GM12878 (cell line): Measurements from ENCODE around the gene FREM2. TPM values are rescaled to one million over a fixed set of nuclear protein-coding genes. Genes with fewer than 3 reads are reported as not detected.

Experiments used
- ATAC-seq: fragments of 200-7000 bp; cut with Tn5 transposase; 3 replicates; pipeline ENCODE4 v1.9.1; 2020; ENCODE audit warnings: mild to moderate bottlenecking, moderate library complexity
- BruUV-seq: library from RNA; stranded (reverse); fragments of 400-500 nt; replicated peaks from 2 replicates; lab custom pipeline; 2021; lab: Mats Ljungman, UMichigan
- CTCF ChIA-PET: fragments of 300-600 bp; sonication (Branson Sonifier 250); formaldehyde crosslinking; extraction: SDS; loops from one replicate; lab custom pipeline; 2021; ENCODE audit warnings: inconsistent platforms; lab: Yijun Ruan, JAX
- POLR2A ChIA-PET: fragments of 350-600 bp; formaldehyde crosslinking; extraction: SDS; loops from one replicate; lab custom pipeline; 2021; ENCODE audit warnings: inconsistent platforms; lab: Charles Lee
- RAD21 ChIA-PET: fragments of 300-600 bp; sonication (Branson Sonifier 250); formaldehyde crosslinking; loops from one replicate; lab custom pipeline; 2023; ENCODE audit warnings: antibody characterized with exemption; ENCODE audit not compliant: unreplicated experiment; lab: Charles Lee
- SMC1A ChIA-PET: fragments of 300-600 bp; sonication (Branson Sonifier 250); formaldehyde crosslinking; loops from one replicate; lab custom pipeline; 2023; ENCODE audit not compliant: unreplicated experiment, uncharacterized antibody; lab: Charles Lee
- DNase-seq: peaks from one replicate; pipeline ENCODE4 v3.0.0-alpha.2; 2011; ENCODE audit warnings: low read depth, low spot score
- FAIRE-seq: peaks from 3 replicates; lab custom pipeline; 2011; peaks lifted over from hg19 to GRCh38; lab: Jason Lieb, UNC
- H2AFZ ChIP-seq: 2 replicates; pipeline ENCODE4 v1.6.0; 2011; ENCODE audit warnings: low read depth, low read length, control low read depth; ENCODE audit not compliant: control insufficient read depth
- H3K27ac ChIP-seq: 2 replicates; pipeline ENCODE4 v1.5.1; 2011; ENCODE audit warnings: control low read depth; ENCODE audit not compliant: control insufficient read depth, insufficient read depth
- H3K27me3 ChIP-seq, 2 experiments: replicated peaks in 1 of 2; 2 replicates each; pipeline versions ENCODE4 v1.6.0 to v1.6.1; 2011; ENCODE audit warnings: low read length in 1 of 2; ENCODE audit not compliant: control insufficient read depth in 2 of 2, insufficient read depth in 2 of 2
- H3K36me3 ChIP-seq, 2 experiments: 2 replicates each; pipeline ENCODE4 v1.5.1; 2011; ENCODE audit warnings: low read length in 1 of 2; ENCODE audit not compliant: control insufficient read depth in 2 of 2, insufficient read depth in 2 of 2
- H3K4me1 ChIP-seq: 2 replicates; pipeline ENCODE4 v1.6.1; 2011; ENCODE audit warnings: mild to moderate bottlenecking, low read length, moderate library complexity, mixed read lengths; ENCODE audit not compliant: control insufficient read depth, insufficient read depth
- H3K4me2 ChIP-seq: 2 replicates; pipeline ENCODE4 v1.6.0; 2011; ENCODE audit warnings: control low read depth; ENCODE audit not compliant: control insufficient read depth, insufficient read depth
- H3K4me3 ChIP-seq: fragments of 200-600 bp; sonication (generic); 2 replicates; pipeline ENCODE4 v1.5.1; 2016
- H3K79me2 ChIP-seq: 2 replicates; pipeline ENCODE4 v1.6.0; 2011; ENCODE audit warnings: low read length; ENCODE audit not compliant: control insufficient read depth, insufficient read depth
- H3K9ac ChIP-seq: 2 replicates; pipeline ENCODE4 v1.8.0; 2011; ENCODE audit warnings: low read length, control low read depth, mixed read lengths; ENCODE audit not compliant: control insufficient read depth, insufficient read depth
- H3K9me3 ChIP-seq: replicated peaks from 3 replicates; pipeline ENCODE4 v1.5.1; 2011; ENCODE audit warnings: mild to moderate bottlenecking, low read length; ENCODE audit not compliant: control insufficient read depth, insufficient read depth
- H4K20me1 ChIP-seq: 2 replicates; pipeline ENCODE4 v1.6.0; 2011; ENCODE audit not compliant: control insufficient read depth, insufficient read depth
- BCL11A ChIP-seq: IDR thresholded peaks from 2 replicates; pipeline ENCODE4 v1.6.1; 2011; ENCODE audit warnings: low read depth, low read length
- CREM ChIP-seq: IDR thresholded peaks from 2 replicates; pipeline ENCODE4 v1.6.1; 2014; ENCODE audit warnings: antibody characterized with exemption, low read depth
- FOXM1 ChIP-seq: IDR thresholded peaks from 2 replicates; pipeline ENCODE4 v1.6.1; 2012; ENCODE audit warnings: low read depth, mild to moderate bottlenecking, inconsistent platforms, low read length, moderate library complexity
- IRF4 ChIP-seq: IDR thresholded peaks from 2 replicates; pipeline ENCODE4 v1.6.1; 2011; ENCODE audit warnings: low read depth, low read length
- MYC ChIP-seq: IDR thresholded peaks from 2 replicates; pipeline ENCODE4 v1.6.1; 2011; ENCODE audit warnings: mild to moderate bottlenecking, low read length, moderate library complexity, inconsistent platforms; ENCODE audit not compliant: insufficient read depth, insufficient replicate concordance, insufficient read length, severe bottlenecking
- NFYA ChIP-seq: IDR thresholded peaks from 2 replicates; pipeline ENCODE4 v1.6.1; 2011; ENCODE audit warnings: low read depth, mild to moderate bottlenecking, low read length, improper control_type of control experiment, borderline replicate concordance
- NFYB ChIP-seq: IDR thresholded peaks from 2 replicates; pipeline ENCODE4 v1.6.1; 2011; ENCODE audit warnings: low read depth, mild to moderate bottlenecking, low read length, improper control_type of control experiment, moderate library complexity; ENCODE audit not compliant: insufficient read depth
- SPI1 ChIP-seq: IDR thresholded peaks from 2 replicates; pipeline ENCODE4 v1.6.1; 2011; ENCODE audit warnings: low read depth, mild to moderate bottlenecking, low read length, moderate library complexity, borderline replicate concordance; ENCODE audit not compliant: insufficient read depth
- WGBS: methylation state at CpG from one replicate; pipeline ENCODE4 v1.1.6; 2016; ENCODE audit warnings: low lambda C conversion rate; ENCODE audit not compliant: insufficient replicate concordance, insufficient coverage; ENCODE audit errors: missing lambda C conversion rate; 5-methylcytosine and 5-hydroxymethylcytosine counted together
- in situ Hi-C: fragments of 300-500 bp; cut with MboI; formaldehyde crosslinking; loops from 9 replicates; pipeline ENCODE4 v1.14.3; 2018; ENCODE audit warnings: mixed read lengths
- intact Hi-C: fragments of 100-400 bp; cut with micrococcal nuclease; formaldehyde crosslinking; loops from one replicate; pipeline ENCODE4 v1.14.2; 2022; ENCODE audit not compliant: unreplicated experiment
- polyA plus RNA-seq, 11 experiments: library from polyadenylated mRNA; depleted of rRNA in 4 of 11; unstranded in 6 of 11; stranded (reverse) in 5 of 11; fragments of >200 nt; fragmentation: Nextera tagmentation in 4 of 11; fragmentation: Illumina TruSeq in 1 of 11; extraction: Ambion mirVana in 4 of 11; extraction: Trizol in 1 of 11; gene quantifications; 1 replicate in 1 of 11; 2 replicates in 10 of 11; pipeline versions ENCODE4 v1.2.1 to v1.2.3, GENCODE V29; 2011 to 2016; ENCODE audit warnings: inconsistent platforms in 2 of 11, missing spikeins in 2 of 11, low read depth in 1 of 11
- total RNA-seq, 4 experiments: library from RNA; depleted of rRNA in 3 of 4; stranded (reverse); fragments of >200 nt in 3 of 4; fragmentation: Illumina TruSeq in 1 of 4; extraction: Trizol in 1 of 4; gene quantifications; 2 replicates each; pipeline versions ENCODE4 v1.2.1 to v1.2.3, GENCODE V29; 2013 to 2021
- TF ChIP-seq, protein P1 (sequence below): IDR thresholded peaks from 2 replicates; pipeline ENCODE4 v1.6.1; 2012; ENCODE audit warnings: low read depth, low read length, improper control_type of control experiment
- TF ChIP-seq, protein P2 (sequence below), 3 experiments: IDR thresholded peaks in 2 of 3; conservative IDR thresholded peaks in 1 of 3; 2 replicates each; pipeline ENCODE4 v1.5.1; 2011; ENCODE audit warnings: low read depth in 3 of 3, low read length in 3 of 3, mild to moderate bottlenecking in 3 of 3, control low read depth in 2 of 3, moderate library complexity in 2 of 3, inconsistent platforms in 1 of 3, mixed read lengths in 1 of 3; ENCODE audit not compliant: control insufficient read depth in 2 of 3, insufficient read depth in 1 of 3; ENCODE audit errors: extremely low read depth in 1 of 3
- TF ChIP-seq, protein P3 (sequence below): IDR thresholded peaks from 2 replicates; pipeline ENCODE4 v1.6.1; 2011; ENCODE audit warnings: borderline replicate concordance, low read depth, mild to moderate bottlenecking, moderate library complexity, mixed read lengths, low read length; ENCODE audit not compliant: insufficient read depth; ENCODE audit errors: extremely low read length
- TF ChIP-seq, protein P4 (sequence below): IDR thresholded peaks from 2 replicates; pipeline ENCODE4 v1.6.1; 2011; ENCODE audit warnings: mild to moderate bottlenecking, low read depth, low read length, moderate library complexity; ENCODE audit not compliant: insufficient replicate concordance
- TF ChIP-seq, protein P5 (sequence below): fragments of 450-650 bp; IDR thresholded peaks from 2 replicates; pipeline ENCODE4 v1.6.1; 2017; ENCODE audit warnings: mild to moderate bottlenecking, low read depth, inconsistent platforms; ENCODE audit not compliant: poor library complexity, severe bottlenecking

Gene FREM2
- total and polyA plus RNA-seq, 10 of the 15 experiments (the other 5 are each of a cell fraction or from before 2014, with no cell fraction given): 0.02 to 0.12 (median 0.05) TPM; not detected in 2

DNA sequence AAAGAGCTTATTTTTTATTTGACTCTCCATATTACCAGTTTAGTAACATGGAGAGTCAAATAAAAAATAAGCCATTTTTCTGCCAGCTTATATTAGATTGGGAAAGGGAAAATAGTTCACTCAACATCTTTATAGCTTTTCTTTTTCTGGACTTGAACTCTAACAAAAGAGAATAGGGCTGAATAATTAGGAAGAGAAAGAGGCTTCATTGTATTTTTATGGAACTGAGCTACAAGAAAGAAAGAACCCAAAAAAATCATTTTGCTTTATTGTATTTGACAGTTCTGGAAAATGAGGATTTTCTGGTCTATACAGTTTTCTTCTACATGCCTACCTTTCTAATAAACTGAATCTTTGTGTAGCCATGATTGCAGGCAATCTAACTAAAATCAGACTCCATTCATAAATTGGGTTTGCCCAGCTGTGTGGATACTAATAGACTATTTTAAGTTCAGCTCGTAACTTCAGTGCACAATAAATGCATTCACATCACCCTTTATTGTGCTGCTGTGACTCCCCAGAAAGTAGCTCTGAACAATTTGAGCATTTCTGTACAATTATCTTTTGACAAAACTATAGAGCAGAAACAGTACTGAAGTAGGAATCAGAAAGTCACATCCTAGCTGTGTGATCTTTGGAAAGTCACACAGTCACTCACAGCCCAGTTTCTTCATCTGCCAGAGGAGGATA lies 188.5 kb downstream of the FREM2 start:
- RAD21 ChIA-PET: interaction anchor here (0.9 to 1.7 kb wide), 7 partner anchors 13 to 293 kb away, joined by 3 to 6 read pairs (median 3); partner anchors contain the start of gene FREM2
- in situ Hi-C loops: no loop called here
- POLR2A ChIA-PET: no interaction called here

More for the DNA sequence above, 188.5 kb downstream of the FREM2 start:
- no peaks in the 10 kb centered on the region for H3K79me2 ChIP-seq
- H2AFZ ChIP-seq: no peak overlapping the region
- TF ChIP-seq IRF4 (no peak), NFYA (no peak), MYC (no peak), FOXM1 (no peak), CREM (no peak), BCL11A (no peak), SPI1 (no peak), NFYB (no peak)
- TF ChIP-seq, protein P1, sequence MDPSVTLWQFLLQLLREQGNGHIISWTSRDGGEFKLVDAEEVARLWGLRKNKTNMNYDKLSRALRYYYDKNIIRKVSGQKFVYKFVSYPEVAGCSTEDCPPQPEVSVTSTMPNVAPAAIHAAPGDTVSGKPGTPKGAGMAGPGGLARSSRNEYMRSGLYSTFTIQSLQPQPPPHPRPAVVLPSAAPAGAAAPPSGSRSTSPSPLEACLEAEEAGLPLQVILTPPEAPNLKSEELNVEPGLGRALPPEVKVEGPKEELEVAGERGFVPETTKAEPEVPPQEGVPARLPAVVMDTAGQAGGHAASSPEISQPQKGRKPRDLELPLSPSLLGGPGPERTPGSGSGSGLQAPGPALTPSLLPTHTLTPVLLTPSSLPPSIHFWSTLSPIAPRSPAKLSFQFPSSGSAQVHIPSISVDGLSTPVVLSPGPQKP: no peak
- TF ChIP-seq, protein P2, sequence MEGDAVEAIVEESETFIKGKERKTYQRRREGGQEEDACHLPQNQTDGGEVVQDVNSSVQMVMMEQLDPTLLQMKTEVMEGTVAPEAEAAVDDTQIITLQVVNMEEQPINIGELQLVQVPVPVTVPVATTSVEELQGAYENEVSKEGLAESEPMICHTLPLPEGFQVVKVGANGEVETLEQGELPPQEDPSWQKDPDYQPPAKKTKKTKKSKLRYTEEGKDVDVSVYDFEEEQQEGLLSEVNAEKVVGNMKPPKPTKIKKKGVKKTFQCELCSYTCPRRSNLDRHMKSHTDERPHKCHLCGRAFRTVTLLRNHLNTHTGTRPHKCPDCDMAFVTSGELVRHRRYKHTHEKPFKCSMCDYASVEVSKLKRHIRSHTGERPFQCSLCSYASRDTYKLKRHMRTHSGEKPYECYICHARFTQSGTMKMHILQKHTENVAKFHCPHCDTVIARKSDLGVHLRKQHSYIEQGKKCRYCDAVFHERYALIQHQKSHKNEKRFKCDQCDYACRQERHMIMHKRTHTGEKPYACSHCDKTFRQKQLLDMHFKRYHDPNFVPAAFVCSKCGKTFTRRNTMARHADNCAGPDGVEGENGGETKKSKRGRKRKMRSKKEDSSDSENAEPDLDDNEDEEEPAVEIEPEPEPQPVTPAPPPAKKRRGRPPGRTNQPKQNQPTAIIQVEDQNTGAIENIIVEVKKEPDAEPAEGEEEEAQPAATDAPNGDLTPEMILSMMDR (IDR thresholded peaks at IDR 0.05 in 2 of 3, conservative IDR thresholded peaks at IDR 0.05 in 1 of 3; ENCODE audit: control insufficient read depth in 2 of 3, extremely low read depth in 1 of 3, insufficient read depth in 1 of 3, low read depth in 3 of 3, low read length in 3 of 3): no peak
- TF ChIP-seq, protein P3, sequence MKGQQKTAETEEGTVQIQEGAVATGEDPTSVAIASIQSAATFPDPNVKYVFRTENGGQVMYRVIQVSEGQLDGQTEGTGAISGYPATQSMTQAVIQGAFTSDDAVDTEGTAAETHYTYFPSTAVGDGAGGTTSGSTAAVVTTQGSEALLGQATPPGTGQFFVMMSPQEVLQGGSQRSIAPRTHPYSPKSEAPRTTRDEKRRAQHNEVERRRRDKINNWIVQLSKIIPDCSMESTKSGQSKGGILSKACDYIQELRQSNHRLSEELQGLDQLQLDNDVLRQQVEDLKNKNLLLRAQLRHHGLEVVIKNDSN: no peak
- TF ChIP-seq, protein P4, sequence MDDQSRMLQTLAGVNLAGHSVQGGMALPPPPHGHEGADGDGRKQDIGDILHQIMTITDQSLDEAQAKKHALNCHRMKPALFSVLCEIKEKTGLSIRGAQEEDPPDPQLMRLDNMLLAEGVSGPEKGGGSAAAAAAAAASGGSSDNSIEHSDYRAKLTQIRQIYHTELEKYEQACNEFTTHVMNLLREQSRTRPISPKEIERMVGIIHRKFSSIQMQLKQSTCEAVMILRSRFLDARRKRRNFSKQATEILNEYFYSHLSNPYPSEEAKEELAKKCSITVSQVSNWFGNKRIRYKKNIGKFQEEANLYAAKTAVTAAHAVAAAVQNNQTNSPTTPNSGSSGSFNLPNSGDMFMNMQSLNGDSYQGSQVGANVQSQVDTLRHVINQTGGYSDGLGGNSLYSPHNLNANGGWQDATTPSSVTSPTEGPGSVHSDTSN: no peak
- TF ChIP-seq, protein P5, sequence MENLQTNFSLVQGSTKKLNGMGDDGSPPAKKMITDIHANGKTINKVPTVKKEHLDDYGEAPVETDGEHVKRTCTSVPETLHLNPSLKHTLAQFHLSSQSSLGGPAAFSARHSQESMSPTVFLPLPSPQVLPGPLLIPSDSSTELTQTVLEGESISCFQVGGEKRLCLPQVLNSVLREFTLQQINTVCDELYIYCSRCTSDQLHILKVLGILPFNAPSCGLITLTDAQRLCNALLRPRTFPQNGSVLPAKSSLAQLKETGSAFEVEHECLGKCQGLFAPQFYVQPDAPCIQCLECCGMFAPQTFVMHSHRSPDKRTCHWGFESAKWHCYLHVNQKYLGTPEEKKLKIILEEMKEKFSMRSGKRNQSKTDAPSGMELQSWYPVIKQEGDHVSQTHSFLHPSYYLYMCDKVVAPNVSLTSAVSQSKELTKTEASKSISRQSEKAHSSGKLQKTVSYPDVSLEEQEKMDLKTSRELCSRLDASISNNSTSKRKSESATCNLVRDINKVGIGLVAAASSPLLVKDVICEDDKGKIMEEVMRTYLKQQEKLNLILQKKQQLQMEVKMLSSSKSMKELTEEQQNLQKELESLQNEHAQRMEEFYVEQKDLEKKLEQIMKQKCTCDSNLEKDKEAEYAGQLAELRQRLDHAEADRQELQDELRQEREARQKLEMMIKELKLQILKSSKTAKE: no peak
- H3K27me3 ChIP-seq: 0 out of 4 replicates have a peak, but pooled peaks cover 0 to 3% of the 10 kb centered on the region in 2 experiments
- intact Hi-C loops: no loop called here
- ATAC-seq (no peak), FAIRE-seq (no peak), DNase-seq (no peak)
- 0% methylated on average over 1 of the region's 1 CpG for WGBS
- BruUV-seq: no TSS peak
- H3K9me3 ChIP-seq: no peaks in the 10 kb centered on the region
- H3K36me3 ChIP-seq: no peaks in the 10 kb centered on the region
- H3K4me1 ChIP-seq: no peaks in the 10 kb centered on the region
- no peak overlapping the region for H3K4me3 ChIP-seq
- no peak overlapping the region for H3K4me2 ChIP-seq
- CTCF ChIA-PET: interaction anchor here (0.8 to 5.5 kb wide), 14 partner anchors 8 to 294 kb away, joined by 3 to 39 read pairs (median 3); partner anchors contain the start of gene FREM2
- H4K20me1 ChIP-seq: no peaks in the 10 kb centered on the region
- H3K27ac ChIP-seq: no peak overlapping the region
- SMC1A ChIA-PET: interaction anchor here (0.6 to 7.7 kb wide), 8 partner anchors 9 to 196 kb away, joined by 3 to 68 read pairs (median 4); partner anchors contain the start of gene FREM2
- H3K9ac ChIP-seq: no peak overlapping the region
